B cell (primary cell): ENCODE data around the gene C1QTNF7. TPM values are rescaled to one million over a fixed set of nuclear protein-coding genes. Genes with fewer than 3 reads are reported as not detected.

Source experiments
- ATAC-seq: fragments of 200-7000 bp; cut with Tn5 transposase; one replicate; pipeline ENCODE4 v1.10.0; 2021; ENCODE audit warnings: low read depth, mild to moderate bottlenecking, moderate number of reproducible peaks, moderate library complexity
- CTCF ChIA-PET: fragments of 350-600 bp; sonication (Branson Sonifier 250); formaldehyde crosslinking; loops from one replicate; lab custom pipeline; 2021; ENCODE audit warnings: antibody characterized with exemption, inconsistent platforms; lab: Charles Lee
- POLR2A ChIA-PET: fragments of 350-600 bp; sonication (Branson Sonifier 250); formaldehyde crosslinking; loops from one replicate; lab custom pipeline; 2021; ENCODE audit warnings: antibody characterized with exemption; lab: Charles Lee
- DNase-seq: peaks from one replicate; pipeline ENCODE4 v3.0.0; 2013
- H2AFZ ChIP-seq: 2 replicates; pipeline ENCODE4 v1.6.1; 2012; ENCODE audit warnings: mild to moderate bottlenecking, low read depth, low read length; ENCODE audit not compliant: insufficient read depth, poor library complexity, severe bottlenecking
- H3K27ac ChIP-seq, 2 donors: 1 replicate in 1 of 2; 2 replicates in 1 of 2; pipeline ENCODE4 v1.5.1; 2012 to 2013; ENCODE audit warnings: low read length in 2 of 2, mild to moderate bottlenecking in 2 of 2, moderate library complexity in 1 of 2
- H3K27me3 ChIP-seq, 4 experiments: fragments of 200-600 bp in 1 of 4; sonication (generic) in 1 of 4; replicated peaks in 1 of 4; 1 replicate in 2 of 4; 2 replicates in 2 of 4; pipeline versions ENCODE4 v1.6.1 to v1.7.0; 2013 to 2016; ENCODE audit warnings: low read length in 3 of 4, mild to moderate bottlenecking in 2 of 4, mixed read lengths in 1 of 4, moderate library complexity in 1 of 4; ENCODE audit not compliant: insufficient read depth in 4 of 4, control insufficient read depth in 3 of 4; ENCODE audit errors: control extremely low read depth in 1 of 4
- H3K36me3 ChIP-seq, 2 experiments: replicated peaks in 1 of 2; 1 replicate in 1 of 2; 2 replicates in 1 of 2; pipeline versions ENCODE4 v1.6.1 to v1.7.1; 2013; ENCODE audit warnings: low read length in 1 of 2; ENCODE audit not compliant: insufficient read depth in 2 of 2, control insufficient read depth in 1 of 2; ENCODE audit errors: control extremely low read depth in 1 of 2, extremely low read depth in 1 of 2
- H3K4me1 ChIP-seq, 2 donors: fragments of 200-600 bp in 1 of 2; sonication (generic) in 1 of 2; 1 replicate in 1 of 2; 2 replicates in 1 of 2; pipeline versions ENCODE4 v1.5.1 to v1.6.1; 2013 to 2017; ENCODE audit warnings: low read length in 2 of 2; ENCODE audit not compliant: control insufficient read depth in 2 of 2, insufficient read depth in 2 of 2
- H3K4me2 ChIP-seq: replicated peaks from 2 replicates; pipeline ENCODE3; 2012; ENCODE audit warnings: mild to moderate bottlenecking, low read depth, low read length; ENCODE audit not compliant: poor library complexity, severe bottlenecking
- H3K4me3 ChIP-seq, 5 experiments: fragments of 200-600 bp in 1 of 5; sonication (generic) in 1 of 5; 1 replicate in 3 of 5; 2 replicates in 2 of 5; pipeline versions ENCODE4 v1.5.1 to v1.7.0; 2011 to 2016; ENCODE audit warnings: low read length in 4 of 5, mild to moderate bottlenecking in 4 of 5, low read depth in 2 of 5, control low read depth in 1 of 5, moderate library complexity in 1 of 5; ENCODE audit not compliant: insufficient read depth in 1 of 5; ENCODE audit errors: control extremely low read depth in 1 of 5, extremely low read depth in 1 of 5
- H3K79me2 ChIP-seq: fragments of 200-600 bp; sonication (generic); one replicate; pipeline ENCODE4 v1.6.0; 2016; ENCODE audit warnings: low read length; ENCODE audit not compliant: control insufficient read depth, insufficient read depth
- H3K9ac ChIP-seq: fragments of 200-600 bp; sonication (generic); 2 replicates; pipeline ENCODE4 v1.6.1; 2017; ENCODE audit warnings: mild to moderate bottlenecking, low read length, moderate library complexity
- H3K9me3 ChIP-seq, 3 donors: one replicate each; pipeline versions ENCODE4 v1.6.1 to v1.7.1; 2013; ENCODE audit warnings: low read length in 2 of 3; ENCODE audit not compliant: control insufficient read depth in 2 of 3, insufficient read depth in 1 of 3; ENCODE audit errors: control extremely low read depth in 1 of 3
- H4K20me1 ChIP-seq: 2 replicates; pipeline ENCODE4 v1.6.0; 2012; ENCODE audit warnings: mild to moderate bottlenecking, low read length; ENCODE audit not compliant: insufficient read depth, control insufficient read depth, poor library complexity, severe bottlenecking
- H3K27ac Mint-ChIP-seq: one replicate; pipeline ENCODE4 v1.8.0; 2021; ENCODE audit warnings: mixed read lengths
- H3K27me3 Mint-ChIP-seq: one replicate; pipeline ENCODE4 v1.8.0; 2021; ENCODE audit warnings: mixed read lengths
- H3K4me1 Mint-ChIP-seq: one replicate; pipeline ENCODE4 v1.8.0; 2021; ENCODE audit warnings: mixed read lengths
- H3K4me3 Mint-ChIP-seq: one replicate; pipeline ENCODE4 v1.8.0; 2021; ENCODE audit warnings: mixed read lengths
- H3K9me3 Mint-ChIP-seq: one replicate; pipeline ENCODE4 v1.8.0; 2022; ENCODE audit warnings: mixed read lengths; ENCODE audit not compliant: insufficient read depth
- CTCF ChIP-seq: fragments of 200-600 bp; IDR thresholded peaks from one replicate; pipeline ENCODE4 v1.8.0; 2022; ENCODE audit warnings: antibody characterized with exemption, mild to moderate bottlenecking
- EZH2 ChIP-seq: IDR thresholded peaks from 2 replicates; pipeline ENCODE4 v1.6.1; 2012; ENCODE audit warnings: borderline replicate concordance, low read depth, mild to moderate bottlenecking, moderate library complexity, low read length; ENCODE audit not compliant: insufficient read depth, poor library complexity, severe bottlenecking
- WGBS: methylation state at CpG from one replicate; pipeline ENCODE4 v1.1.5; 2013; ENCODE audit warnings: missing lambda C conversion rate; ENCODE audit not compliant: insufficient coverage; 5-methylcytosine and 5-hydroxymethylcytosine counted together
- intact Hi-C: fragments of 100-400 bp; cut with micrococcal nuclease; formaldehyde crosslinking; loops from one replicate; pipeline ENCODE4 v1.10.0; 2022
- polyA plus RNA-seq: library from polyadenylated mRNA; depleted of rRNA; stranded (reverse); fragments of >200 nt; gene quantifications from 2 replicates; pipeline ENCODE4 v1.2.3, GENCODE V29; 2012
- total RNA-seq, 2 donors: library from RNA; stranded (reverse); fragments of 120-200 nt in 1 of 2; gene quantifications; 1 replicate in 1 of 2; 2 replicates in 1 of 2; pipeline versions ENCODE4 v1.2.3 to v1.2.4, GENCODE V29; 2013 to 2022

Gene C1QTNF7
- total and polyA plus RNA-seq, 2 donors (not counting 1 experiment from before 2014, with no cell fraction given), result not detected

- CTCF ChIA-PET, result interaction anchor here (0.8 to 3.5 kb wide), 20 partner anchors 9 to 1742 kb away, joined by 3 to 30 read pairs (median 4); no protein-coding TSS in a partner anchor
- DNase-seq, result peak; percentile 67
- Histone ChIP-seq H3K4me1 (peaks cover 24 to 32% of the 10 kb centered on the region in 2 donors), H3K9me3 (no peaks in the 10 kb centered on the region), H3K4me3 (no peak overlapping the region), H3K27ac (no peak overlapping the region), H3K9ac (no peak overlapping the region), H2AFZ (no peak overlapping the region), H3K36me3 (no peaks in the 10 kb centered on the region), H4K20me1 (no peaks in the 10 kb centered on the region), H3K27me3 (no peaks in the 10 kb centered on the region), H3K4me2 (no peak overlapping the region), H3K79me2 (peaks cover 10% of the 10 kb centered on the region)
- no peak overlapping the region for H3K4me3 Mint-ChIP-seq
- ATAC-seq, result peak; percentile 71
- POLR2A ChIA-PET, result no interaction called here
- no peak overlapping the region for H3K27ac Mint-ChIP-seq
- no peaks in the 10 kb centered on the region for H3K9me3 Mint-ChIP-seq
- intact Hi-C loops, result loop anchor here (2.0 kb wide), 1 partner anchor 157 kb away; no protein-coding TSS in a partner anchor
- H3K4me1 Mint-ChIP-seq, result peaks cover 23% of the 10 kb centered on the region
- TF ChIP-seq CTCF (peak; percentile 91), EZH2 (no peak)
- 61% methylated on average over 3 of the region's 4 CpGs for WGBS
- H3K27me3 Mint-ChIP-seq, result no peaks in the 10 kb centered on the region
These were observed 31.6 kb upstream of the C1QTNF7 start for GRCh38 chr4:15396157-15396800.

GRCh38 chr4:15398001-15398400 is 29.8 kb upstream of the C1QTNF7 start:
- Histone ChIP-seq H2AFZ (no peak overlapping the region), H3K79me2 (peaks cover 10% of the 10 kb centered on the region), H3K4me3 (no peak overlapping the region), H3K4me1 (peaks cover 34 to 36% of the 10 kb centered on the region in 2 donors), H3K4me2 (no peak overlapping the region), H3K9me3 (no peaks in the 10 kb centered on the region), H3K9ac (no peak overlapping the region), H3K27me3 (no peaks in the 10 kb centered on the region), H4K20me1 (no peaks in the 10 kb centered on the region), H3K27ac (no peak overlapping the region), H3K36me3 (no peaks in the 10 kb centered on the region)
- Mint-ChIP-seq H3K4me1 (peaks cover 36% of the 10 kb centered on the region), H3K27ac (no peak overlapping the region), H3K27me3 (no peaks in the 10 kb centered on the region), H3K4me3 (no peak overlapping the region), H3K9me3 (no peaks in the 10 kb centered on the region)
- no peak for TF ChIP-seq EZH2
- no peak for TF ChIP-seq CTCF
- intact Hi-C loops, result no loop called here
- no peak for DNase-seq
- ChIA-PET CTCF (interaction anchor here (0.5 to 3.5 kb wide), 6 partner anchors 12 to 165 kb away, joined by 3 to 30 read pairs (median 4); no protein-coding TSS in a partner anchor), POLR2A (no interaction called here)
- ATAC-seq, result no peak
- 82% methylated on average over 3 of the region's 3 CpGs for WGBS
